Peyer's patch (tissue), 4 donors: ENCODE data around the gene PCSK2. TPM values are rescaled to one million over a fixed set of nuclear protein-coding genes. Genes with fewer than 3 reads are reported as not detected.

Experiments
- DNase-seq, 3 donors: peaks; one replicate each; pipeline ENCODE4 v3.0.0-alpha.2; 2017 to 2019
- H3K27ac ChIP-seq, 4 donors: fragments of 200-600 bp; sonication (generic); one replicate each; pipeline ENCODE4 v1.5.1; 2016 to 2019
- H3K27me3 ChIP-seq, 2 donors: fragments of 200-600 bp; sonication (generic); one replicate each; pipeline ENCODE4 v1.5.1; 2019
- H3K36me3 ChIP-seq, 3 donors: fragments of 200-600 bp; sonication (generic); one replicate each; pipeline ENCODE4 v1.5.1; 2016 to 2019
- H3K4me1 ChIP-seq, 4 donors: fragments of 200-600 bp; sonication (generic); one replicate each; pipeline ENCODE4 v1.5.1; 2016 to 2019
- H3K4me3 ChIP-seq, 4 donors: fragments of 200-600 bp; sonication (generic); 1 replicate in 3 of 4; 2 replicates in 1 of 4; pipeline ENCODE4 v1.5.1; 2016 to 2019; ENCODE audit warnings: mild to moderate bottlenecking in 1 of 4
- H3K9me3 ChIP-seq, 4 donors: fragments of 200-600 bp; sonication (generic); one replicate each; pipeline ENCODE4 v1.5.1; 2016 to 2019; ENCODE audit warnings: mild to moderate bottlenecking in 1 of 4
- CTCF ChIP-seq, 6 experiments: fragments of 450-650 bp in 4 of 6; fragments of 200-600 bp in 2 of 6; sonication (generic) in 1 of 6; IDR thresholded peaks; one replicate each; pipeline ENCODE4 v1.5.1; 2017 to 2019; ENCODE audit warnings: antibody characterized with exemption in 6 of 6, mild to moderate bottlenecking in 3 of 6, moderate library complexity in 1 of 6
- POLR2A ChIP-seq, 2 donors: fragments of 450-650 bp; IDR thresholded peaks; one replicate each; pipeline ENCODE4 v1.5.1; 2017; ENCODE audit warnings: antibody characterized with exemption in 2 of 2, mild to moderate bottlenecking in 2 of 2, moderate library complexity in 2 of 2
- total RNA-seq, 4 donors: library from RNA; depleted of rRNA; stranded (reverse); fragments of >200 nt; gene quantifications; one replicate each; pipeline ENCODE4 v1.1.0, GENCODE V29; 2016

The PCSK2 gene
- total RNA-seq, 4 donors from 2014 or later, result 0.18 to 0.80 (median 0.57) TPM; not detected in 1

GRCh38 chr20:17357238-17357637, 130.4 kb downstream of the PCSK2 start:
- no peak for TF ChIP-seq POLR2A (IDR thresholded peaks at IDR 0.05)
- no peak for TF ChIP-seq CTCF (IDR thresholded peaks at IDR 0.05)
- Histone ChIP-seq H3K4me1 (no peaks in the 10 kb centered on the region), H3K9me3 (no peaks in the 10 kb centered on the region), H3K27me3 (no peaks in the 10 kb centered on the region), H3K36me3 (no peaks in the 10 kb centered on the region), H3K4me3 (no peak overlapping the region), H3K27ac (no peak overlapping the region)
- DNase-seq, result no peak

GRCh38 chr20:17358854-17359253, 132.0 kb downstream of the PCSK2 start:
- no peak overlapping the region for H3K4me3 ChIP-seq
- no peaks in the 10 kb centered on the region for H3K27me3 ChIP-seq
- DNase-seq, result no peak
- no peaks in the 10 kb centered on the region for H3K36me3 ChIP-seq
- H3K27ac ChIP-seq, result no peak overlapping the region
- TF ChIP-seq POLR2A (IDR thresholded peaks at IDR 0.05), result no peak
- no peak for TF ChIP-seq CTCF (IDR thresholded peaks at IDR 0.05)
- no peaks in the 10 kb centered on the region for H3K4me1 ChIP-seq
- H3K9me3 ChIP-seq, result no peaks in the 10 kb centered on the region

- H3K4me1 ChIP-seq, result no peaks in the 10 kb centered on the region
- TF ChIP-seq CTCF (IDR thresholded peaks at IDR 0.05), result no peak
- TF ChIP-seq POLR2A (IDR thresholded peaks at IDR 0.05), result no peak
- H3K4me3 ChIP-seq, result no peak overlapping the region
- H3K27ac ChIP-seq, result no peak overlapping the region
- H3K9me3 ChIP-seq, result no peaks in the 10 kb centered on the region
- no peaks in the 10 kb centered on the region for H3K36me3 ChIP-seq
- no peaks in the 10 kb centered on the region for H3K27me3 ChIP-seq
- DNase-seq, result no peak
These were observed 137.8 kb downstream of the PCSK2 start for GRCh38 chr20:17364681-17365080.

GRCh38 chr20:17365831-17366230, 139.0 kb downstream of the PCSK2 start:
- no peak for DNase-seq
- Histone ChIP-seq H3K9me3 (no peaks in the 10 kb centered on the region), H3K27ac (no peak overlapping the region), H3K36me3 (no peaks in the 10 kb centered on the region), H3K4me1 (no peaks in the 10 kb centered on the region), H3K27me3 (no peaks in the 10 kb centered on the region), H3K4me3 (no peak overlapping the region)
- TF ChIP-seq POLR2A (IDR thresholded peaks at IDR 0.05) (no peak), CTCF (IDR thresholded peaks at IDR 0.05) (no peak)

GRCh38 chr20:17369506-17369905, 142.7 kb downstream of the PCSK2 start:
- no peak overlapping the region for H3K4me3 ChIP-seq

More at GRCh38 chr20:17369506-17369905, 142.7 kb downstream of the PCSK2 start:
- no peak for DNase-seq
- TF ChIP-seq CTCF (IDR thresholded peaks at IDR 0.05), result no peak
- no peak for TF ChIP-seq POLR2A (IDR thresholded peaks at IDR 0.05)
- no peaks in the 10 kb centered on the region for H3K36me3 ChIP-seq
- H3K9me3 ChIP-seq, result no peaks in the 10 kb centered on the region
- H3K27me3 ChIP-seq, result no peaks in the 10 kb centered on the region
- no peaks in the 10 kb centered on the region for H3K4me1 ChIP-seq
- no peak overlapping the region for H3K27ac ChIP-seq
